GM18519 (cell line): ENCODE results near the gene DENND4C.
"Not testable (repeated sequence)": the region's sequence is repeated elsewhere in the genome, so short reads cannot be mapped to it uniquely, and the experiment has no call there.

Experiments used
- ATAC-seq: cut with Tn5 transposase; IDR thresholded peaks from one replicate; pipeline ENCODE4 v1.9.1; 2021; ENCODE audit warnings: mild to moderate bottlenecking, moderate library complexity; ENCODE audit not compliant: unreplicated experiment, low FRiP score

Gene DENND4C

GRCh38 chr9:19342947-19343346 is 112.5 kb downstream of the DENND4C start:
- ATAC-seq = no peak

GRCh38 chr9:19358701-19359100 is 128.2 kb downstream of the DENND4C start:
- ATAC-seq = no peak

- ATAC-seq = no peak
Observed at GRCh38 chr9:19369107-19369506, 138.6 kb downstream of the DENND4C start.

- no peak for ATAC-seq
Observed at GRCh38 chr9:19371942-19372341, 141.4 kb downstream of the DENND4C start.

GRCh38 chr9:19372567-19372966 is 142.1 kb downstream of the DENND4C start:
- ATAC-seq = no peak

DNA sequence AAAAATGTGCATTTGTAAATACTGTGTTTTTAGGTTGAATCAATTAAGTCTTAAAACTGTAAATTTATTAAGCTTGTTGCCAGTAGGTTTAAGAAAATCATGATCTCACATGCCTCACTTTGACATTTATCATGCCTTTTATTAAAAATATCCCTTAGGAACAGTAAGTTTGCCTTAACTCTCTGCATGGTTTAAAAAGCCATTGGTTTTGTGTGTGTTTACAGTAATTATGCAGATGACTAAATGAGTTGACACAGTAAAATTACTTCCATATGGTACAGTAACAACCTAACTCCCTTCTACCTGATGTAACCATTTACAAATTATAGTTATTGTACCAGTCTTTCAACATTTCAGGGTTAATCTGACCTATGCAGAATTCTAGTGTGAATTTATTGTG is 143.0 kb downstream of the DENND4C start:
- ATAC-seq = no peak

GRCh38 chr9:19375538-19375937 is 145.0 kb downstream of the DENND4C start:
- no peak for ATAC-seq

GRCh38 chr9:19376931-19377330 is 146.4 kb downstream of the DENND4C start:
- no peak for ATAC-seq

- no peak for ATAC-seq
Observed at GRCh38 chr9:19378164-19378563, 147.7 kb downstream of the DENND4C start.

GRCh38 chr9:19378647-19379046 is 148.2 kb downstream of the DENND4C start:
- no peak for ATAC-seq

GRCh38 chr9:19379283-19379682 is 148.8 kb downstream of the DENND4C start:
- ATAC-seq = no peak

GRCh38 chr9:19379697-19380046 is 149.2 kb downstream of the DENND4C start:
- peak; percentile 4 for ATAC-seq

DNA sequence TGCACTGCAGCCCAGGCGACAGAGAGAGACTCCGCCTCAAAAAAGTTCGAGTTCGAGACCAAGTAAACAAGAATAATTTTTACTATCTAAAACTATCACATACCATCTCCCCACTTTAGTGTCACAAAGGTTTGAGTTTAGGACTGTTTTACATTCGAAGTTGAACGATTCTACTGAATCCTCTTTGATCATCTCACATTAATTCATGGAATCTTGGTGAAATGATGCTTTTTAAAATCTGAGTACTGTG is 150.3 kb downstream of the DENND4C start:
- ATAC-seq = no peak

DNA sequence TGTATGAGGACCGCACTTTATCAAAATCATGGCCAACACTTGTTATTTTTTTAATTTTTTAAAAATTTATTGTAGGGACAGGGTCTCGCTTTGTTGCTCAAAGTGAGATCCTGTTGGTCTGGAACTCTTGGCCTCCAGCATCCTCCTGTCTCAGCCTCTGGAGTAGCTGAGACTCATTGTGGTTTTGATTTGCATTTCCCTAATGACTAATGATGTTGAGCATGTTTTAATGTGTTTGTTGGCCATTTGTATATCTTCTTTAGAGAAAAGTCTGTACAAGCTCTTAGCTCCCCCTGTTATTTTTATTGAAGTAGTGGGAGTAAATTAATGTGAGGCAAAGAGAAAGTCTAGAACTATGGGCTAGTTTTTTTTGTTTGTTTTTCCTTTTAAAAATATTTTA is 151.2 kb downstream of the DENND4C start:
- no peak for ATAC-seq

GRCh38 chr9:19385212-19385611 is 154.7 kb downstream of the DENND4C start:
- not testable (repeated sequence) for ATAC-seq

DNA sequence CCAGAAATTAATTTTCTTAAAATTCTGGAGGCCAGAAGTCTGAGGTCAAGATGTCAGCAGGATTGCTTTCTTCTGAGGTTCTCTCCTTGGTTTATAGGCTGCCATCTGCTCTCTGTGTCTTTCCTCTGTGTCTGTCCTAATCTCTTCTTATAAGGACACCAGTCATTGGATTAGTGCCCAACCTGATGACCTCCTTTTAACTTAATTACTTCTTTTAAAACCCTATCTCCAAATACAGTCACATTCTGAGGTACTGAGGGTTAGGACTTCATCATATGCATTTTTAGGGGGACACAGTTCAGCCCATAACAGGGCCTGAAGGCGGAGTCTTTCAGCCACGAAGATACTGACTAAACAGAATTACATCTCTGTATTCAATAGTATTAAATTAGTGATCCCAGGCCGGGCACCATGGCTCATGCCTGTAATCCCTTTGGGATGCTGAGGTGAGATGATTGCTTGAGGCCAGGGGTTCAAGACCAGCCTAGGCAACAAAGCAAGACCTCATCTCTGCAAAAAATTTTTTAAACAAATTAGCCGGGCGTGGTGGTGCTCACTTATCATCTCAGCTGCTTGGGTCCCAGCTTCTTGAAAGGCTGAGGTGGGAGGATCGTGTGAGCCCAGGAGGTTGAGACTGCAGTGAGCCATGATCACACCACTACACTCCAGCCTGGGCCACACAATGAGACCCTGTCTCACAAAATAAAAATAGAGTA is 155.5 kb downstream of the DENND4C start:
- ATAC-seq = no peak

DNA sequence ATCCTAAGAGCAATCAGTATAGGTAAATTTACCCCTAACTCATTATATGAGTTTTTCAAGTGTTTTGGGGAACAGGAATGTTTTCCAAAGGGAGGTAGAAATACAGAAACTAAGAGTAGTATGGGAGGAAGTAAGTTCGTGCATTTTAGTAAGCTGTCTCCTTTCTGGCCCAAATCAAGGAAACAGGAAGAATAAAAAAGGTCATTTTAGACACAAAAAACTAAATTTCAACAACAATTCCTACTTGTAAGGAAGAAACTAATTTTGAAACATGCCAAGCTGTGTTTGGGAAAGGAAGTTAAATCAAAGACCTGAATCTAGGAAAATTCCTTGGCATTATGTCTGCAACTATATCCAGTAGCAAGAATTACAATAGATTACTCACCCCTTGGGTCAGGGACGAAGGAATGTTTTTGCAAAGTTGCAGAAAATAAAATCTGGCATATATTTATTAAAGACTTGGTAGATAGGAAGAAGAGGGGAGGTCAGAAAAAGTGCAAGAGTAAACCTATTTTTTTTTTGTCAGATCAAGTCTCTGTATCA is 156.1 kb downstream of the DENND4C start:
- no peak for ATAC-seq

GRCh38 chr9:19387317-19387716 is 156.8 kb downstream of the DENND4C start:
- no peak for ATAC-seq

DNA sequence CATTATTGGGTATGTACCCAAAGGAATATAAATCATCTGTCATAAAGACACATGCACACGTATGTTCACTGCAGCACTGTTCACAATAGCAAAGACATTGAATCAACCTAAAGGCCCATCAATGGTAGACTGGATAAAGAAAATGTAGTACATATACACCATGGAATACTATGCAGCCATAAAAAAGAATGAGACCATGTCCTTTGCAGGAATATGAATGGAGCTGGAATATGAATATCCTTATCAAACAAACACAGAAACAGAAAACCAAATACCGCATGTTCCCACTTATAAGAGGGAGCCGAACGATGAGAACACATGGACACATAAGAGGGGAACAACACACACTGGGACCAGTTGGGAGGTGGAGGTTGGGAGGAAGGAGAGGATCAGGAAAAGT is 159.0 kb downstream of the DENND4C start:
- ATAC-seq = not testable (repeated sequence)

DNA sequence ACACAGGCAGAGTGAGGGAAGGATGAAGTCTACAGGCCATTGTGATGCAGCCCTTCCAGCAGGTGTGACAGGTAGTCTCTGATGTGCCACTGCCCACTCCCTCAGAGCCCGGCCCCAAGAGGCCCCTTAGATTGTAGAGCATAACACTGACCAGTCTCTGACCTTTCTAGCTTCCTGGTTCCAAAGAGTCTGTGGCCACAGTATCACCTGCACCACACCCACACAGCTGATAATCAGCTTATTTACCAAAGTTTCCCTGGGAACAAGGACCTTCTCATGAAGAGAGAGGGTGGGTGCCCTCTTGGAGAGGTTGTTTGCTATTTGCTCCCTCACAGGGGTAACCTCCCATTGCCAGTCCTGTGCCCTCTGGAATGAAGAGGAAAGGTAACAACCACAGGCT is 167.4 kb downstream of the DENND4C start:
- ATAC-seq = no peak

GRCh38 chr9:19403231-19403630 is 172.7 kb downstream of the DENND4C start:
- ATAC-seq = not testable (repeated sequence)

GRCh38 chr9:19404283-19405075 is 174.0 kb downstream of the DENND4C start:
- no peak for ATAC-seq
